ENCODE measurements around the gene KLHL29.

- TF ChIP-seq CTCF (conservative IDR thresholded peaks at IDR 0.05; ENCODE audit: low read length) (no peak), EZH2phosphoT487 (IDR thresholded peaks at IDR 0.05; ENCODE audit: borderline replicate concordance) (no peak)
Measured at GRCh38 chr2:23376972-23377371, 8.0 kb upstream of the KLHL29 start.

All from Loucy (cell line).